K562 (cell line): ENCODE results near the gene CLDN12. TPM values are rescaled to one million over a fixed set of nuclear protein-coding genes. Genes with fewer than 3 reads are reported as not detected.

ENCODE experiments used
- ATF3 ChIP-seq, 2 experiments: fragments of 450-650 bp in 1 of 2; sonication (generic) in 1 of 2; formaldehyde crosslinking in 1 of 2; IDR thresholded peaks in 1 of 2; conservative IDR thresholded peaks in 1 of 2; 2 replicates each; pipeline versions ENCODE4 v1.6.1 to v1.8.1; 2016 to 2023; ENCODE audit warnings: mild to moderate bottlenecking in 2 of 2, moderate library complexity in 2 of 2, inconsistent platforms in 1 of 2, missing genetic modification reagents in 1 of 2
- BCOR ChIP-seq: fragments of 450-650 bp; IDR thresholded peaks from 2 replicates; pipeline ENCODE4 v1.6.1; 2016
- CBFB ChIP-seq: sonication (generic); formaldehyde crosslinking; IDR thresholded peaks from 2 replicates; pipeline ENCODE4 v1.4.0; 2020; ENCODE audit warnings: mild to moderate bottlenecking, missing genetic modification reagents
- CBX8 ChIP-seq: fragments of 200-600 bp; sonication (generic); IDR thresholded peaks from 2 replicates; pipeline ENCODE4 v1.6.1; 2012; ENCODE audit warnings: borderline replicate concordance, mixed run types, low read depth, mild to moderate bottlenecking, moderate library complexity, mixed read lengths, low read length, control low read depth, inconsistent platforms; ENCODE audit not compliant: poor library complexity, severe bottlenecking; ENCODE audit errors: extremely low read depth
- CEBPB ChIP-seq: fragments of 450-650 bp; IDR thresholded peaks from 2 replicates; pipeline ENCODE4 v1.6.1; 2016; ENCODE audit warnings: missing genetic modification characterization, missing compliant biosample characterization
- DIDO1 ChIP-seq: fragments of 450-650 bp; IDR thresholded peaks from 2 replicates; pipeline ENCODE4 v1.6.1; 2016; ENCODE audit warnings: low read depth, missing biosample characterization, missing genetic modification characterization
- DMBX1 ChIP-seq: fragments of 250-450 bp; sonication (Bioruptor Pico); IDR thresholded peaks from 2 replicates; pipeline ENCODE4 v1.8.0; 2022; ENCODE audit warnings: inconsistent platforms, mild to moderate bottlenecking, moderate library complexity, borderline replicate concordance
- EHMT2 ChIP-seq: fragments of 450-650 bp; IDR thresholded peaks from 2 replicates; pipeline ENCODE4 v1.6.1; 2018; ENCODE audit warnings: antibody characterized with exemption
- ILF3 ChIP-seq: fragments of 450-650 bp; IDR thresholded peaks from 2 replicates; pipeline ENCODE4 v1.6.1; 2018; ENCODE audit warnings: antibody characterized with exemption, mild to moderate bottlenecking, moderate library complexity, borderline replicate concordance
- IRF9 ChIP-seq: fragments of 450-650 bp; IDR thresholded peaks from 2 replicates; pipeline ENCODE4 v1.6.1; 2016; ENCODE audit warnings: missing biosample characterization, missing genetic modification characterization
- MEF2A ChIP-seq: IDR thresholded peaks from 2 replicates; pipeline ENCODE4 v1.6.1; 2011; ENCODE audit warnings: low read depth, mild to moderate bottlenecking, low read length, moderate library complexity; ENCODE audit not compliant: control insufficient read depth
- POLR2A ChIP-seq: fragments of 450-650 bp; conservative IDR thresholded peaks from 2 replicates; pipeline ENCODE4 v1.6.1; 2016
- POLR2H ChIP-seq: IDR thresholded peaks from 2 replicates; pipeline ENCODE4 v1.6.1; 2016; ENCODE audit warnings: missing genetic modification characterization, low read depth, mild to moderate bottlenecking, control low read depth, missing compliant biosample characterization, moderate library complexity
- RBFOX2 ChIP-seq: fragments of 200-400 bp; formaldehyde crosslinking; IDR thresholded peaks from 2 replicates; pipeline ENCODE4 v1.6.1; 2017; ENCODE audit warnings: low read depth, mild to moderate bottlenecking, low read length, moderate library complexity
- RCOR1 ChIP-seq, 2 experiments: IDR thresholded peaks; 2 replicates each; pipeline ENCODE4 v1.6.1; 2012; ENCODE audit warnings: low read depth in 2 of 2, low read length in 2 of 2, borderline replicate concordance in 1 of 2, improper control_type of control experiment in 1 of 2
- RNF2 ChIP-seq: sonication (generic); IDR thresholded peaks from 2 replicates; pipeline ENCODE4 v1.6.1; 2016
- SNIP1 ChIP-seq: fragments of 450-650 bp; IDR thresholded peaks from 2 replicates; pipeline ENCODE4 v1.7.1; 2017; ENCODE audit warnings: low read depth, mild to moderate bottlenecking
- SOX6 ChIP-seq: fragments of 450-650 bp; IDR thresholded peaks from 2 replicates; pipeline ENCODE4 v1.6.1; 2014; ENCODE audit warnings: mild to moderate bottlenecking
- TEAD4 ChIP-seq, 2 experiments: sonication (generic) in 1 of 2; formaldehyde crosslinking in 1 of 2; IDR thresholded peaks; 2 replicates each; pipeline versions ENCODE4 v1.6.1 to v1.8.0; 2012 to 2022; ENCODE audit warnings: borderline replicate concordance in 1 of 2, inconsistent platforms in 1 of 2, low read length in 1 of 2, mild to moderate bottlenecking in 1 of 2, missing genetic modification reagents in 1 of 2
- ZC3H11A ChIP-seq: IDR thresholded peaks from 2 replicates; pipeline ENCODE4 v1.6.1; 2012; ENCODE audit warnings: low read depth, low read length, improper control_type of control experiment
- ZNF143 ChIP-seq: sonication (generic); formaldehyde crosslinking; IDR thresholded peaks from 2 replicates; pipeline ENCODE4 v1.9.0; 2022; ENCODE audit warnings: mild to moderate bottlenecking, missing genetic modification reagents
- ZNF395 ChIP-seq: fragments of 200-800 bp; sonication (Bioruptor generic); IDR thresholded peaks from 2 replicates; pipeline ENCODE4 v1.6.1; 2017; ENCODE audit warnings: missing genetic modification characterization, missing compliant biosample characterization
- ZNF764 ChIP-seq: fragments of 250-450 bp; sonication (Bioruptor Pico); IDR thresholded peaks from 2 replicates; pipeline ENCODE4 v1.4.0; 2020; ENCODE audit warnings: low read depth, mild to moderate bottlenecking, moderate library complexity
- ZNF785 ChIP-seq: fragments of 250-450 bp; sonication (Bioruptor Pico); IDR thresholded peaks from 2 replicates; pipeline ENCODE4 v1.4.0; 2020; ENCODE audit warnings: mild to moderate bottlenecking
- polyA plus RNA-seq, 8 experiments: library from polyadenylated mRNA; depleted of rRNA in 4 of 8; stranded (reverse) in 5 of 8; unstranded in 3 of 8; fragments of >200 nt; fragmentation: Nextera tagmentation in 2 of 8; fragmentation: Illumina TruSeq in 1 of 8; extraction: Ambion mirVana in 2 of 8; extraction: Trizol in 1 of 8; gene quantifications; 2 replicates each; pipeline versions ENCODE4 v1.2.1 to v1.2.3, GENCODE V29; 2011 to 2014; ENCODE audit warnings: inconsistent platforms in 1 of 8, missing spikeins in 1 of 8
- total RNA-seq, 7 experiments: library from RNA; depleted of rRNA in 6 of 7; stranded (reverse); fragments of >200 nt in 6 of 7; fragmentation: Illumina TruSeq in 2 of 7; extraction: Trizol in 2 of 7; gene quantifications; 2 replicates each; pipeline versions ENCODE4 v1.2.1 to v1.2.3, GENCODE V29; 2011 to 2021; ENCODE audit warnings: low replicate concordance in 1 of 7

The CLDN12 gene
- total and polyA plus RNA-seq, 9 of the 15 experiments (the other 6 are each of a cell fraction or from before 2014, with no cell fraction given), result 5.8 to 42.2 (median 15.8) TPM

GRCh38 chr7:90403174-90404113 lies at the start of gene CLDN12 (continued):
- TF ChIP-seq IRF9 (tag), result peak; percentile 88
- 0 out of 2 replicates have a peak, but pooled peaks have one; percentile 48 for TF ChIP-seq CBFB (CRISPR knock-in tag)
- peak in 1 of 2 experiments; percentile 79; a peak in 2 of 4 replicates for TF ChIP-seq RCOR1 (IDR thresholded peaks at IDR 0.05; ENCODE audit: borderline replicate concordance in 1 of 2, low read depth in 2 of 2, low read length in 2 of 2)
- no peak for TF ChIP-seq BCOR
- peak; percentile 77 for TF ChIP-seq RBFOX2
- TF ChIP-seq ZNF395, result peak; percentile 79
- no peak for TF ChIP-seq ZNF764
- TF ChIP-seq DIDO1 (tag), result peak; percentile 17; the same call in 1 of the 2 replicates
- no peak for TF ChIP-seq ILF3
- peak; percentile 95 for TF ChIP-seq ATF3 (IDR thresholded peaks at IDR 0.05)
- no peak for TF ChIP-seq ATF3 (CRISPR knock-in tag; conservative IDR thresholded peaks at IDR 0.05)
- peak; percentile 84 for TF ChIP-seq POLR2A
- no peak for TF ChIP-seq SNIP1
- no peak for TF ChIP-seq CBX8
- TF ChIP-seq CEBPB, result peak; percentile 100
- peak; percentile 74; the same call in 1 of the 2 replicates for TF ChIP-seq POLR2H (tag)
- no peak for TF ChIP-seq DMBX1
- peak; percentile 30; the same call in 1 of the 2 replicates for TF ChIP-seq SOX6
- peak; percentile 96 for TF ChIP-seq MEF2A
- peak; percentile 87 for TF ChIP-seq ZNF143 (CRISPR knock-in tag)
- no peak for TF ChIP-seq RNF2
- TF ChIP-seq ZNF785, result no peak
- 0 out of 2 replicates have a peak, but pooled peaks have one; percentile 47 for TF ChIP-seq ZC3H11A
- TF ChIP-seq EHMT2, result peak; percentile 75; the same call in 1 of the 2 replicates
- peak; percentile 52; the same call in 1 of the 2 replicates for TF ChIP-seq TEAD4 (IDR thresholded peaks at IDR 0.05; ENCODE audit: low read length)
- no peak for TF ChIP-seq TEAD4 (CRISPR knock-in tag; IDR thresholded peaks at IDR 0.05; ENCODE audit: borderline replicate concordance)
